HepG2 (cell line): ENCODE results near the gene DHX29. TPM values are rescaled to one million over a fixed set of nuclear protein-coding genes. Genes with fewer than 3 reads are reported as not detected.

Experiments used
- AGO2 ChIP-seq: fragments of 200-400 bp; formaldehyde crosslinking; optimal IDR thresholded peaks from 2 replicates; pipeline ENCODE3; 2017; ENCODE audit warnings: mild to moderate bottlenecking, low read depth, low read length, moderate library complexity
- ATM ChIP-seq: fragments of 450-650 bp; IDR thresholded peaks from 2 replicates; pipeline ENCODE4 v1.7.1; 2017; ENCODE audit warnings: mild to moderate bottlenecking, borderline replicate concordance
- BORCS8-MEF2B ChIP-seq: sonication (generic); formaldehyde crosslinking; IDR thresholded peaks from 2 replicates; pipeline ENCODE4 v1.8.0; 2022; ENCODE audit warnings: mild to moderate bottlenecking, missing genetic modification reagents
- BRCA1 ChIP-seq: sonication (generic); formaldehyde crosslinking; IDR thresholded peaks from 2 replicates; pipeline ENCODE4 v1.4.0; 2020; ENCODE audit warnings: missing genetic modification reagents
- ESRRA ChIP-seq: sonication (generic); formaldehyde crosslinking; IDR thresholded peaks from 2 replicates; pipeline ENCODE4 v1.5.1; 2020; ENCODE audit warnings: mild to moderate bottlenecking, low read depth, missing genetic modification reagents
- FOXP1 ChIP-seq, 2 experiments: fragments of 450-650 bp in 1 of 2; IDR thresholded peaks; 2 replicates each; pipeline ENCODE4 v1.6.1; 2017 to 2018; ENCODE audit warnings: antibody characterized with exemption in 1 of 2
- GATA4 ChIP-seq: sonication (generic); IDR thresholded peaks from 2 replicates; pipeline ENCODE4 v1.6.1; 2016; ENCODE audit warnings: antibody characterized with exemption, low read depth, borderline replicate concordance
- HOXA3 ChIP-seq: sonication (generic); formaldehyde crosslinking; IDR thresholded peaks from 2 replicates; pipeline ENCODE4 v1.5.0; 2020; ENCODE audit warnings: missing genetic modification reagents
- HOXD1 ChIP-seq: sonication (generic); formaldehyde crosslinking; IDR thresholded peaks from 2 replicates; pipeline ENCODE4 v1.5.0; 2020; ENCODE audit warnings: missing genetic modification reagents
- SALL2 ChIP-seq: sonication (generic); formaldehyde crosslinking; IDR thresholded peaks from 2 replicates; pipeline ENCODE4 v1.8.1; 2023; ENCODE audit warnings: mild to moderate bottlenecking, missing genetic modification reagents, inconsistent platforms
- STAG1 ChIP-seq: sonication (generic); formaldehyde crosslinking; IDR thresholded peaks from 2 replicates; pipeline ENCODE4 v1.4.0; 2020; ENCODE audit warnings: missing genetic modification reagents
- ZBTB20 ChIP-seq: sonication (generic); formaldehyde crosslinking; IDR thresholded peaks from 2 replicates; pipeline ENCODE4 v1.8.1; 2023; ENCODE audit warnings: missing genetic modification reagents, low read depth, mild to moderate bottlenecking, borderline replicate concordance
- ZC3H13 ChIP-seq: sonication (generic); formaldehyde crosslinking; IDR thresholded peaks from 2 replicates; pipeline ENCODE4 v1.8.1; 2023; ENCODE audit warnings: mild to moderate bottlenecking, missing genetic modification reagents, moderate library complexity
- ZNF180 ChIP-seq: sonication (generic); formaldehyde crosslinking; IDR thresholded peaks from 2 replicates; pipeline ENCODE4 v1.4.0; 2020; ENCODE audit warnings: low read depth, missing genetic modification reagents, borderline replicate concordance
- ZNF274 ChIP-seq: sonication (generic); formaldehyde crosslinking; IDR thresholded peaks from 2 replicates; pipeline ENCODE4 v1.5.1; 2020; ENCODE audit warnings: mild to moderate bottlenecking, missing genetic modification reagents
- ZNF33B ChIP-seq: sonication (generic); formaldehyde crosslinking; IDR thresholded peaks from 2 replicates; pipeline ENCODE4 v1.5.1; 2020; ENCODE audit warnings: mild to moderate bottlenecking, missing genetic modification reagents
- ZSCAN9 ChIP-seq: IDR thresholded peaks from 2 replicates; pipeline ENCODE4 v1.6.1; 2016; ENCODE audit warnings: borderline replicate concordance
- polyA plus RNA-seq, 8 experiments: library from polyadenylated mRNA; depleted of rRNA in 3 of 8; stranded (reverse) in 7 of 8; unstranded in 1 of 8; fragments of >200 nt; fragmentation: Illumina TruSeq in 4 of 8; extraction: Trizol in 4 of 8; gene quantifications; 2 replicates each; pipeline versions ENCODE4 v1.2.1 to v1.2.3, GENCODE V29; 2011 to 2016; ENCODE audit warnings: low read depth in 4 of 8, missing spikeins in 1 of 8, mixed read lengths in 1 of 8; ENCODE audit not compliant: insufficient read depth in 1 of 8
- total RNA-seq, 5 experiments: library from RNA; depleted of rRNA; stranded (reverse); fragments of >200 nt; fragmentation: Illumina TruSeq; extraction: Trizol; gene quantifications; 2 replicates each; pipeline ENCODE4 v1.2.3, GENCODE V29; 2016; ENCODE audit warnings: low read depth in 1 of 5
- TF ChIP-seq, protein P1 (sequence below): sonication (generic); formaldehyde crosslinking; IDR thresholded peaks from 2 replicates; pipeline ENCODE4 v1.4.0; 2020; ENCODE audit warnings: missing genetic modification reagents
- TF ChIP-seq, protein P2 (sequence below): sonication (generic); formaldehyde crosslinking; conservative IDR thresholded peaks from 2 replicates; pipeline ENCODE4 v1.5.0; 2020; ENCODE audit warnings: missing genetic modification reagents
- TF ChIP-seq, protein P3 (sequence below): sonication (generic); formaldehyde crosslinking; IDR thresholded peaks from 2 replicates; pipeline ENCODE4 v1.4.0; 2020; ENCODE audit warnings: mild to moderate bottlenecking, missing genetic modification reagents
- TF ChIP-seq, protein P4 (sequence below): sonication (generic); formaldehyde crosslinking; IDR thresholded peaks from 2 replicates; pipeline ENCODE4 v1.8.1; 2023; ENCODE audit warnings: mild to moderate bottlenecking, missing genetic modification reagents

The DHX29 gene
- total and polyA plus RNA-seq, 2 of the 13 experiments (the other 11 are each of a cell fraction or from before 2014, with no cell fraction given): 1.9 to 22.0 TPM

DNA sequence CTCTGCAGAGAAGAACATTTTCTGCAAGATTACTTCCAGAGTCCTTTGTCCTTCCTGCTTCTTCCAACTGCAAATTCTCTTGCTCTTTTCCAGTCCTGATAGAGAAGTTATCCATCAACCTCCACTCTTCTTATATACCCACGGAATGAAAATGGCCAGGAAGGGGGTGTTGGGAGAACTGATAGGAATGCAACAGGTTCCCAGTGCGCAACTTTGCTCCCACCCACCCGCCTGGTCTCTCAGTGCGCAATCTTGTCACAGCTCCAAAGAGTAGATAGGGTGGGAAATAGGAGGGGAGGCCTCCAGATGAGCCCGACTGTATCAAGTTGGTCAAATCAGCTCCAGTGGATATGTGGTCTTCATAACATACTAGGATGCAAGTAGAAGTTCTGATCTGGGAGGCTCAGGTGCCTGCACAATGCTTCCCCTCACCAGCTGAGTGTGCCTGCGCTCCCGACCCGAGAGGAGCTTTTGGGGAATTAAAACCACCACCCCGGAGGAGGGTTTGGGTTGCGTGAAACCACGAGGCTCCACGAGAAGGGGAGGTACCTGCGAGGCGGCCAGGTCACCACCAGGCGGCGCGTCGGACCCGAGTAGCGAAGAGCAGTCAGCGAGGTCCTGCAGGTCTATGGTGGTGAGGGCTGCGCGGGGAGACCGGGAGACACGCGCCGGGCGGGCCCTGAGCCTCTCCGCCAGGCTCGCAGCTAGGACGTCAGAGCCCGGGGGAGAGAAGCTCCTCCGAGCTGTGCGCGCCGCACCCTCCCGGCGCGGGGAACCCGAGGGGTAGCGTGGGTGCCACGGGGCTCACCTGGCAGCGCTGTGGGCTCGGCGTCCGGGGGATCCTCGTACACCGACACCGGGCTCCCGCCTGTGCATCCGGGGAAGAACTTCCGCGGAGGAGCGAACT lies 81.2 kb downstream of the DHX29 start (continued):
- TF ChIP-seq, protein P1, sequence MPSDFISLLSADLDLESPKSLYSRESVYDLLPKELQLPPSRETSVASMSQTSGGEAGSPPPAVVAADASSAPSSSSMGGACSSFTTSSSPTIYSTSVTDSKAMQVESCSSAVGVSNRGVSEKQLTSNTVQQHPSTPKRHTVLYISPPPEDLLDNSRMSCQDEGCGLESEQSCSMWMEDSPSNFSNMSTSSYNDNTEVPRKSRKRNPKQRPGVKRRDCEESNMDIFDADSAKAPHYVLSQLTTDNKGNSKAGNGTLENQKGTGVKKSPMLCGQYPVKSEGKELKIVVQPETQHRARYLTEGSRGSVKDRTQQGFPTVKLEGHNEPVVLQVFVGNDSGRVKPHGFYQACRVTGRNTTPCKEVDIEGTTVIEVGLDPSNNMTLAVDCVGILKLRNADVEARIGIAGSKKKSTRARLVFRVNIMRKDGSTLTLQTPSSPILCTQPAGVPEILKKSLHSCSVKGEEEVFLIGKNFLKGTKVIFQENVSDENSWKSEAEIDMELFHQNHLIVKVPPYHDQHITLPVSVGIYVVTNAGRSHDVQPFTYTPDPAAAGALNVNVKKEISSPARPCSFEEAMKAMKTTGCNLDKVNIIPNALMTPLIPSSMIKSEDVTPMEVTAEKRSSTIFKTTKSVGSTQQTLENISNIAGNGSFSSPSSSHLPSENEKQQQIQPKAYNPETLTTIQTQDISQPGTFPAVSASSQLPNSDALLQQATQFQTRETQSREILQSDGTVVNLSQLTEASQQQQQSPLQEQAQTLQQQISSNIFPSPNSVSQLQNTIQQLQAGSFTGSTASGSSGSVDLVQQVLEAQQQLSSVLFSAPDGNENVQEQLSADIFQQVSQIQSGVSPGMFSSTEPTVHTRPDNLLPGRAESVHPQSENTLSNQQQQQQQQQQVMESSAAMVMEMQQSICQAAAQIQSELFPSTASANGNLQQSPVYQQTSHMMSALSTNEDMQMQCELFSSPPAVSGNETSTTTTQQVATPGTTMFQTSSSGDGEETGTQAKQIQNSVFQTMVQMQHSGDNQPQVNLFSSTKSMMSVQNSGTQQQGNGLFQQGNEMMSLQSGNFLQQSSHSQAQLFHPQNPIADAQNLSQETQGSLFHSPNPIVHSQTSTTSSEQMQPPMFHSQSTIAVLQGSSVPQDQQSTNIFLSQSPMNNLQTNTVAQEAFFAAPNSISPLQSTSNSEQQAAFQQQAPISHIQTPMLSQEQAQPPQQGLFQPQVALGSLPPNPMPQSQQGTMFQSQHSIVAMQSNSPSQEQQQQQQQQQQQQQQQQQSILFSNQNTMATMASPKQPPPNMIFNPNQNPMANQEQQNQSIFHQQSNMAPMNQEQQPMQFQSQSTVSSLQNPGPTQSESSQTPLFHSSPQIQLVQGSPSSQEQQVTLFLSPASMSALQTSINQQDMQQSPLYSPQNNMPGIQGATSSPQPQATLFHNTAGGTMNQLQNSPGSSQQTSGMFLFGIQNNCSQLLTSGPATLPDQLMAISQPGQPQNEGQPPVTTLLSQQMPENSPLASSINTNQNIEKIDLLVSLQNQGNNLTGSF (CRISPR knock-in tag): no peak
- TF ChIP-seq, protein P2, sequence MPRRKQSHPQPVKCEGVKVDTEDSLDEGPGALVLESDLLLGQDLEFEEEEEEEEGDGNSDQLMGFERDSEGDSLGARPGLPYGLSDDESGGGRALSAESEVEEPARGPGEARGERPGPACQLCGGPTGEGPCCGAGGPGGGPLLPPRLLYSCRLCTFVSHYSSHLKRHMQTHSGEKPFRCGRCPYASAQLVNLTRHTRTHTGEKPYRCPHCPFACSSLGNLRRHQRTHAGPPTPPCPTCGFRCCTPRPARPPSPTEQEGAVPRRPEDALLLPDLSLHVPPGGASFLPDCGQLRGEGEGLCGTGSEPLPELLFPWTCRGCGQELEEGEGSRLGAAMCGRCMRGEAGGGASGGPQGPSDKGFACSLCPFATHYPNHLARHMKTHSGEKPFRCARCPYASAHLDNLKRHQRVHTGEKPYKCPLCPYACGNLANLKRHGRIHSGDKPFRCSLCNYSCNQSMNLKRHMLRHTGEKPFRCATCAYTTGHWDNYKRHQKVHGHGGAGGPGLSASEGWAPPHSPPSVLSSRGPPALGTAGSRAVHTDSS (CRISPR knock-in tag): no peak
- TF ChIP-seq FOXP1 (IDR thresholded peaks at IDR 0.05): no peak
- TF ChIP-seq FOXP1 (CRISPR knock-in tag; IDR thresholded peaks at IDR 0.05): no peak
- no peak for TF ChIP-seq ATM
- TF ChIP-seq SALL2 (CRISPR knock-in tag): no peak
- no peak for TF ChIP-seq GATA4
- TF ChIP-seq, protein P3, sequence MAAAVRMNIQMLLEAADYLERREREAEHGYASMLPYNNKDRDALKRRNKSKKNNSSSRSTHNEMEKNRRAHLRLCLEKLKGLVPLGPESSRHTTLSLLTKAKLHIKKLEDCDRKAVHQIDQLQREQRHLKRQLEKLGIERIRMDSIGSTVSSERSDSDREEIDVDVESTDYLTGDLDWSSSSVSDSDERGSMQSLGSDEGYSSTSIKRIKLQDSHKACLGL (CRISPR knock-in tag): peak; percentile 67; the same call in 1 of the 2 replicates
- no peak for TF ChIP-seq ESRRA (CRISPR knock-in tag)
- TF ChIP-seq ZC3H13: no peak
- no peak for TF ChIP-seq ZNF180 (CRISPR knock-in tag)
- no peak for TF ChIP-seq AGO2
- peak; percentile 82 for TF ChIP-seq STAG1 (CRISPR knock-in tag)
- no peak for TF ChIP-seq ZSCAN9 (CRISPR knock-in tag)
- peak; percentile 38; the same call in 1 of the 2 replicates for TF ChIP-seq HOXA3
- no peak for TF ChIP-seq BRCA1 (CRISPR knock-in tag)
- TF ChIP-seq HOXD1 (CRISPR knock-in tag): no peak
- TF ChIP-seq ZNF274: no peak
- TF ChIP-seq ZNF33B (CRISPR knock-in tag): 0 out of 2 replicates have a peak, but pooled peaks have one; percentile 27
- TF ChIP-seq ZBTB20 (CRISPR knock-in tag): no peak
- peak; percentile 26; the same call in 1 of the 2 replicates for TF ChIP-seq BORCS8-MEF2B
- TF ChIP-seq, protein P4, sequence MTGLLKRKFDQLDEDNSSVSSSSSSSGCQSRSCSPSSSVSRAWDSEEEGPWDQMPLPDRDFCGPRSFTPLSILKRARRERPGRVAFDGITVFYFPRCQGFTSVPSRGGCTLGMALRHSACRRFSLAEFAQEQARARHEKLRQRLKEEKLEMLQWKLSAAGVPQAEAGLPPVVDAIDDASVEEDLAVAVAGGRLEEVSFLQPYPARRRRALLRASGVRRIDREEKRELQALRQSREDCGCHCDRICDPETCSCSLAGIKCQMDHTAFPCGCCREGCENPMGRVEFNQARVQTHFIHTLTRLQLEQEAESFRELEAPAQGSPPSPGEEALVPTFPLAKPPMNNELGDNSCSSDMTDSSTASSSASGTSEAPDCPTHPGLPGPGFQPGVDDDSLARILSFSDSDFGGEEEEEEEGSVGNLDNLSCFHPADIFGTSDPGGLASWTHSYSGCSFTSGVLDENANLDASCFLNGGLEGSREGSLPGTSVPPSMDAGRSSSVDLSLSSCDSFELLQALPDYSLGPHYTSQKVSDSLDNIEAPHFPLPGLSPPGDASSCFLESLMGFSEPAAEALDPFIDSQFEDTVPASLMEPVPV (CRISPR knock-in tag): peak; percentile 33; the same call in 1 of the 2 replicates
